HCT116 (cell line): ENCODE data around the gene PRAMEF7. TPM values are rescaled to one million over a fixed set of nuclear protein-coding genes. Genes with fewer than 3 reads are reported as not detected.
A peak's percentile ranks its signal among the peaks of the same experiment; 100 is the strongest.
"Not testable (repeated sequence)": the region's sequence is repeated elsewhere in the genome, so short reads cannot be mapped to it uniquely, and the experiment has no call there.

Experiments
- ATAC-seq: fragments of 200-7000 bp; cut with Tn5 transposase; 2 replicates; pipeline ENCODE4 v1.9.1; 2020; ENCODE audit warnings: mild to moderate bottlenecking, moderate library complexity
- BruUV-seq: library from RNA; stranded (reverse); fragments of 400-500 nt; replicated peaks from 2 replicates; lab custom pipeline; 2021; lab: Mats Ljungman, UMichigan
- CTCF ChIA-PET: fragments of 300-600 bp; sonication (Branson Sonifier 250); formaldehyde crosslinking; loops from one replicate; lab custom pipeline; 2021; ENCODE audit warnings: antibody characterized with exemption; lab: Charles Lee
- POLR2A ChIA-PET: fragments of 300-600, 350-600 bp; sonication (Branson Sonifier 250); formaldehyde crosslinking; loops from one replicate; lab custom pipeline; 2021; ENCODE audit warnings: antibody characterized with exemption; lab: Charles Lee
- RAD21 ChIA-PET, 2 experiments: fragments of 300-600 bp; sonication (Branson Sonifier 250); formaldehyde crosslinking; loops; one replicate each; lab custom pipeline; 2023; ENCODE audit warnings: low total read pairs in 2 of 2; ENCODE audit not compliant: uncharacterized antibody in 2 of 2, unreplicated experiment in 2 of 2, low non-redundant PET in 1 of 2; lab: Charles Lee
- DNase-seq: peaks from one replicate; pipeline ENCODE4 v3.0.0-alpha.2; 2010; ENCODE audit warnings: low read depth, low spot score
- H2AFZ ChIP-seq: fragments of 200-600 bp; shearing (Covaris generic), sonication (generic); 2 replicates; pipeline ENCODE4 v1.6.1; 2017; ENCODE audit warnings: low read depth, mixed run types, mixed read lengths, antibody characterized with exemption, low read length; ENCODE audit not compliant: poor library complexity, severe bottlenecking
- H3K27ac ChIP-seq: 2 replicates; pipeline ENCODE4 v1.5.1; 2012; ENCODE audit warnings: low read depth, low read length
- H3K27me3 ChIP-seq: fragments of 200-600 bp; sonication (generic); 2 replicates; pipeline ENCODE4 v1.6.1; 2016; ENCODE audit warnings: mixed run types, low read length, mixed read lengths; ENCODE audit not compliant: insufficient read depth
- H3K36me3 ChIP-seq, 2 experiments: fragments of 200-500 bp in 1 of 2; fragments of 200-600 bp in 1 of 2; sonication (Bioruptor generic) in 1 of 2; sonication (generic) in 1 of 2; 2 replicates each; pipeline versions ENCODE4 v1.5.1 to v1.6.1; 2014 to 2016; ENCODE audit warnings: low read length in 2 of 2, inconsistent platforms in 1 of 2, mixed read lengths in 1 of 2, mixed run types in 1 of 2; ENCODE audit not compliant: insufficient read depth in 2 of 2, control insufficient read depth in 1 of 2
- H3K4me1 ChIP-seq, 2 experiments: fragments of 200-600 bp in 1 of 2; sonication (generic) in 1 of 2; 2 replicates each; pipeline versions ENCODE4 v1.5.1 to v1.6.1; 2012 to 2017; ENCODE audit warnings: low read length in 2 of 2, inconsistent platforms in 1 of 2, mild to moderate bottlenecking in 1 of 2, mixed read lengths in 1 of 2, mixed run types in 1 of 2, moderate library complexity in 1 of 2; ENCODE audit not compliant: insufficient read depth in 2 of 2, control insufficient read depth in 1 of 2
- H3K4me2 ChIP-seq: fragments of 200-600 bp; sonication (generic); 2 replicates; pipeline ENCODE4 v1.6.1; 2017; ENCODE audit warnings: mixed run types, low read length, mixed read lengths
- H3K4me3 ChIP-seq, 2 experiments: fragments of 200-600 bp in 1 of 2; sonication (generic) in 1 of 2; replicated peaks in 1 of 2; 2 replicates each; pipeline ENCODE4 v1.5.1; 2011 to 2016; ENCODE audit warnings: low read length in 2 of 2, control low read depth in 1 of 2, low read depth in 1 of 2, mild to moderate bottlenecking in 1 of 2, mixed read lengths in 1 of 2, mixed run types in 1 of 2
- H3K79me2 ChIP-seq: fragments of 200-600 bp; sonication (generic); 2 replicates; pipeline ENCODE4 v1.6.1; 2017; ENCODE audit warnings: mild to moderate bottlenecking, mixed run types, low read length, moderate library complexity, mixed read lengths; ENCODE audit not compliant: insufficient read depth
- H3K9ac ChIP-seq: fragments of 200-600 bp; sonication (generic); 2 replicates; pipeline ENCODE4 v1.6.1; 2016; ENCODE audit warnings: low read length, mixed read lengths
- H3K9me2 ChIP-seq: fragments of 200-600 bp; sonication (generic), shearing (Covaris generic); 2 replicates; pipeline ENCODE4 v1.6.1; 2017; ENCODE audit warnings: mixed run types, mild to moderate bottlenecking, moderate library complexity; ENCODE audit not compliant: insufficient read depth
- H3K9me3 ChIP-seq, 2 experiments: fragments of 200-500 bp in 1 of 2; fragments of 200-600 bp in 1 of 2; sonication (Bioruptor generic) in 1 of 2; sonication (generic) in 1 of 2; 2 replicates each; pipeline ENCODE4 v1.6.1; 2014 to 2017; ENCODE audit warnings: low read length in 2 of 2, mixed read lengths in 2 of 2, inconsistent platforms in 1 of 2, low read depth in 1 of 2, mild to moderate bottlenecking in 1 of 2, mixed run types in 1 of 2, moderate library complexity in 1 of 2; ENCODE audit not compliant: control insufficient read depth in 1 of 2, insufficient read depth in 1 of 2
- H4K20me1 ChIP-seq: fragments of 200-600 bp; sonication (generic), shearing (Covaris generic); 2 replicates; pipeline ENCODE4 v1.6.1; 2017; ENCODE audit warnings: mixed run types, mild to moderate bottlenecking, moderate library complexity; ENCODE audit not compliant: insufficient read depth
- RAD21 ChIP-seq: IDR thresholded peaks from 2 replicates; pipeline ENCODE4 v1.6.1; 2012; ENCODE audit warnings: low read depth, mild to moderate bottlenecking
- intact Hi-C: fragments of 100-400 bp; cut with micrococcal nuclease; formaldehyde crosslinking; loops from 2 replicates; pipeline ENCODE4 v1.10.0; 2022
- total RNA-seq: library from RNA; stranded (reverse); gene quantifications from one replicate; pipeline ENCODE4 v1.2.1, GENCODE V29; 2021; ENCODE audit not compliant: unreplicated experiment
- TF ChIP-seq, protein P1 (sequence below), 3 experiments: fragments of 200-600 bp in 1 of 3; sonication (generic) in 1 of 3; IDR thresholded peaks in 2 of 3; conservative IDR thresholded peaks in 1 of 3; 2 replicates each; pipeline ENCODE4 v1.5.1; 2012 to 2017; ENCODE audit warnings: low read depth in 2 of 3, low read length in 2 of 3, antibody characterized with exemption in 1 of 3, borderline replicate concordance in 1 of 3, control low read depth in 1 of 3, mild to moderate bottlenecking in 1 of 3, mixed read lengths in 1 of 3, mixed run types in 1 of 3, moderate library complexity in 1 of 3; ENCODE audit not compliant: insufficient read depth in 1 of 3

Gene PRAMEF7
- total RNA-seq, 1 experiment from 2014 or later: not detected

DNA sequence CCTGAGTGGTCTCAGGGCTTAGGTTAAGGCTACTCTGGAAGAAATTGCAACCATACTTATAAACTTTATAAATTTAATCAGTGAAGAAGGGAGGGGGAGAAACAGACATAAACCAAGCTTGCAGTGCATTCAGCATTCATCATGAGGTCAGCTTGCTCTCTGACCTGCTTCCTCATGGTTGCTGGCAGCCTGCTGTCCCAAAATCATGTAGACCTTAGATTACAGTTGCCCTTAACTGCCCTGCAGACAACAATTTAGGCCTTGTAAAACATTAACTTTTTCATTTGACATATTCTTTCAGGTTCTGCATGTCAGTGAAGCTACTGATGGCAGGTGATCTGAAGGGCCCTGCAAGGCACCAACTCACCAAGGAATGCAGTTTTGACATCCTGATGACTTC, 17.2 kb upstream of the PRAMEF7 start:
- POLR2A ChIA-PET, H4K20me1 ChIP-seq, H3K9me3 ChIP-seq, H3K9ac ChIP-seq, BruUV-seq, H3K4me2 ChIP-seq, intact Hi-C loops, H3K79me2 ChIP-seq, H3K4me1 ChIP-seq, H3K27ac ChIP-seq, CTCF ChIA-PET, ATAC-seq, DNase-seq, H3K4me3 ChIP-seq, RAD21 ChIA-PET, H3K36me3 ChIP-seq, H3K9me2 ChIP-seq, H3K27me3 ChIP-seq, H2AFZ ChIP-seq: not testable (repeated sequence)

DNA sequence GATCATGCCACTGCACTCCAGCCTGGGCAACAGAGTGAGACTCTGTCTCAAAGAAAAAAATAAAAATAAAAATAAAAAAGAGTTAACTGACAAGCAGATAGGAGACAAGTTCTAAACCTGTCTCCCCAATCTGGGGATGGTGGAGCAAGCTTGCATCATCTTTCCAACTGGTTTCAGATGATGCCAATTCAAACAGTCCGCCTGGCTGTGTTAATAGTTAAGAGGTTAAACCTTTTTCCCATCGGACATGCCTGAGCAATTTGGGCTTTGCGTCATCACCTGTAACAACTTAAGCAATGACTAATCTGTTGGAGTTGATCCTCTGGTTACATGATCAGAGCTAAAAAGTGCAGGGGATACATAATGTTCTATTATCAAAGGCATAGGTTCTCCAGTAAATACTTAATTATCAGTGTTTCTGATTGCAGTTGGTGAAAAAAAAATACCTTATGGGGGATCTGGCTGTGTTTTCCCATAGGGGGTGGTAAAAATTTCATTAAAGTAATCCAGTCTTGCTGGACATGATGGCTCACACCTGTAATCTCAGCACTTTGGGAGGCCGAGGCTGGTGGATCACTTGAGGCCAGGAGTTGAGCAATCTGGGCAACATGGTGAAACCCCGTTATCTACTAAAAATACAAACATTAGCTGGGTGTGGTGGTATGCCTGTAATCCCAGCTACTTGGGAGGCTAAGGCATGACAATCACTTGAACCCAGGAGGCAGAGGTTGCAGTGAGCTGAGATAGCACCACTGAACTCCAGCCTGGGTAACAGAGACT, 12.4 kb upstream of the PRAMEF7 start:
- H2AFZ ChIP-seq, RAD21 ChIA-PET, H4K20me1 ChIP-seq, H3K27ac ChIP-seq, H3K4me3 ChIP-seq, H3K9ac ChIP-seq, H3K9me3 ChIP-seq, H3K79me2 ChIP-seq, POLR2A ChIA-PET, BruUV-seq, DNase-seq, ATAC-seq, intact Hi-C loops, H3K9me2 ChIP-seq, CTCF ChIA-PET, H3K27me3 ChIP-seq, H3K4me2 ChIP-seq, H3K4me1 ChIP-seq, H3K36me3 ChIP-seq: not testable (repeated sequence)

DNA sequence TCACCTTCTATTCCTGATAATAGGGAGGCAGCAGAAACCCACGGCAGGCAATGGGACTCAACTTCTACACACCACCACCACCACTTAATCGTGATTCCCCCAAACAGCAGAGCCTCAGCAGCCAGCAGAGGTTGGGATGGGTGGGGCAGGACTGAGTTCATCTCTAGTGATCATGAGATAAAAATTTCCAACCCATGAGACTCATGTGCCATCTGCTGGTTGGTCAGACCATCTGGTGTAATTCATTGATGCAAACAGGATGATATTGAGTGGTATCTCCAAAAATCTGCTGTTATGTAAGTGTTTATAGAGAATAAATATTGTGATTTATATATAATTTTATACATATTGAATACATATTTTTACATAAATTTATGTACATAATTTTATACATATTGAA, 5.3 kb downstream of the PRAMEF7 start:
- CTCF ChIA-PET: not testable (repeated sequence)

More for the DNA sequence above, 5.3 kb downstream of the PRAMEF7 start:
- H3K27me3 ChIP-seq, H2AFZ ChIP-seq, H3K4me3 ChIP-seq, H3K27ac ChIP-seq, H3K4me1 ChIP-seq, POLR2A ChIA-PET, intact Hi-C loops, H3K36me3 ChIP-seq, H4K20me1 ChIP-seq, H3K9me3 ChIP-seq, H3K9me2 ChIP-seq, H3K79me2 ChIP-seq, DNase-seq, BruUV-seq, H3K9ac ChIP-seq, H3K4me2 ChIP-seq, RAD21 ChIA-PET: not testable (repeated sequence)
- ATAC-seq: peak; percentile 71
- TF ChIP-seq RAD21: peak; percentile 36
- TF ChIP-seq, protein P1, sequence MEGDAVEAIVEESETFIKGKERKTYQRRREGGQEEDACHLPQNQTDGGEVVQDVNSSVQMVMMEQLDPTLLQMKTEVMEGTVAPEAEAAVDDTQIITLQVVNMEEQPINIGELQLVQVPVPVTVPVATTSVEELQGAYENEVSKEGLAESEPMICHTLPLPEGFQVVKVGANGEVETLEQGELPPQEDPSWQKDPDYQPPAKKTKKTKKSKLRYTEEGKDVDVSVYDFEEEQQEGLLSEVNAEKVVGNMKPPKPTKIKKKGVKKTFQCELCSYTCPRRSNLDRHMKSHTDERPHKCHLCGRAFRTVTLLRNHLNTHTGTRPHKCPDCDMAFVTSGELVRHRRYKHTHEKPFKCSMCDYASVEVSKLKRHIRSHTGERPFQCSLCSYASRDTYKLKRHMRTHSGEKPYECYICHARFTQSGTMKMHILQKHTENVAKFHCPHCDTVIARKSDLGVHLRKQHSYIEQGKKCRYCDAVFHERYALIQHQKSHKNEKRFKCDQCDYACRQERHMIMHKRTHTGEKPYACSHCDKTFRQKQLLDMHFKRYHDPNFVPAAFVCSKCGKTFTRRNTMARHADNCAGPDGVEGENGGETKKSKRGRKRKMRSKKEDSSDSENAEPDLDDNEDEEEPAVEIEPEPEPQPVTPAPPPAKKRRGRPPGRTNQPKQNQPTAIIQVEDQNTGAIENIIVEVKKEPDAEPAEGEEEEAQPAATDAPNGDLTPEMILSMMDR (IDR thresholded peaks at IDR 0.05 in 2 of 3, conservative IDR thresholded peaks at IDR 0.05 in 1 of 3; ENCODE audit: borderline replicate concordance in 1 of 3, insufficient read depth in 1 of 3, low read depth in 2 of 3, low read length in 2 of 3): 0 out of 6 replicates have a peak, but pooled peaks of 2 of the 3 experiments have one; percentile 10 to 26
